Right ventricle myocardium superior (tissue), 1 donor: Measurements from ENCODE around the gene MYLK4. TPM values are rescaled to one million over a fixed set of nuclear protein-coding genes. Genes with fewer than 3 reads are reported as not detected.

Experiments used
- ATAC-seq: fragments of 200-7000 bp; cut with Tn5 transposase; one replicate; pipeline ENCODE4 v1.9.1; 2020; ENCODE audit warnings: mild to moderate bottlenecking; ENCODE audit not compliant: poor library complexity
- DNase-seq: peaks from one replicate; pipeline ENCODE4 v3.0.0-alpha.2; 2020
- intact Hi-C: fragments of 100-400 bp; cut with DNase I; formaldehyde crosslinking; loops from one replicate; pipeline ENCODE4 v1.11.2; 2022
- total RNA-seq: library from RNA; stranded (reverse); fragmentation: NEBNext Ultra II Directional; extraction: Animal tissue kit (Norgen Biotek cat#: 25700); gene quantifications from one replicate; pipeline ENCODE4 v1.2.1, GENCODE V29; 2021
- donor health status: DM: no; HTN: yes; CAD: no; lungs with severe emphysema.

Gene MYLK4
- total RNA-seq, 1 donor from 2014 or later = 1.4 TPM

- ATAC-seq (no peak), DNase-seq (no peak)
- intact Hi-C loops = no loop called here
These were observed 66.5 kb downstream of the MYLK4 start for GRCh38 chr6:2684103-2684749.

GRCh38 chr6:2680264-2680922 lies 70.3 kb downstream of the MYLK4 start:
- ATAC-seq = no peak
- DNase-seq = no peak
- intact Hi-C loops = no loop called here

GRCh38 chr6:2677080-2677593 lies 73.6 kb downstream of the MYLK4 start:
- DNase-seq (no peak), ATAC-seq (no peak)
- intact Hi-C loops = no loop called here

- ATAC-seq (no peak), DNase-seq (no peak)
- intact Hi-C loops = no loop called here
These were observed 74.7 kb downstream of the MYLK4 start for GRCh38 chr6:2676048-2676447.

DNA sequence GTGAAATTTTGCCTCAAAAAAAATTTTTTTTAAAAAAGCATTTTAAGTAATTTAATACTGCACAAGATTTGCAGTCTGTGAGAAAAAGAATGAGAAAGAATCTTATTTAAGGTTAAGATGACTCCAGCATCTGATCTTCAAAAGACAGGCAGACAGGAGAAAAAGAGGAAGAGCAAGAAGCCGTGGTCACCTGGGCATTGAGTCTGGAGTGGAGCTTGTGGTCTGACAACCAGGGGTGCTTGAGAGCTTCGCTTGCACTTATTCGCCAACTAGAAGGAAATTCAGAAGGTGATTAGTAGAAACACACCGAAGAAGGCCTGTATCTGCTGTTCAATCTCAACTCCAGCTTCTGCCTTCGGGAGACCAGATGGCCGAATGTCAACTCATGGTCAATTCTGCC lies 75.9 kb downstream of the MYLK4 start:
- DNase-seq (no peak), ATAC-seq (no peak)
- intact Hi-C loops = no loop called here

DNA sequence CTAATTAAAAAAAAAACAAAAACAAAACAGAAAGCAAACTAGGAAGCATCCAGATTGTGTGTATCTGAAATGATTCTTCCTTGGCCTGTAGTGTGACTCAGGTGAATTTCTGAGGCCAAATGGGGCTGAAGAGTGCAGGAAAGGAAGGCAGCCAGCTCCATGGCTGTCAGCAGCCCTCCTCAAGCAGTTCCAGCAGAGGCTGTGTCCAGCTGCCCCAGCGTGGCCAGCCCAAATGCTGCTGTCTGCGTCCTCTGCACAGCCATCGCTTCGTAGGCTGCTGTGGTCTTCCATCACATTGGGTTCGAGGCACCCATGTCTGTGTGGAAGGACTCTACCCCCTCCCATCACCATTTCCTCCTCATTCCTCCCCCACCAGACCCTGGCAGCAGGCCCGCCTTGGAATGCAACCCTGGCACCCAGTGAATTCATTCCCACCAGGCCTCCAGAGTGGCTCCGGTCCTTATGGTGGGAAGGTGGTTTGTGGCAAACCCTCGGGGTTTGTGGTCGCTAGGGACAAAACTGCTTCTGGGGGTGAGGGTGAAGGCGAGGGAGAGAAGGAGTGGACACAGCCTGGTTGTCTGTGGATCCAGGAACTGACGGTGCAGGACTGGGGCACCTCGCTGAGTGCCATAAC lies 81.5 kb downstream of the MYLK4 start:
- no peak for ATAC-seq

DNA sequence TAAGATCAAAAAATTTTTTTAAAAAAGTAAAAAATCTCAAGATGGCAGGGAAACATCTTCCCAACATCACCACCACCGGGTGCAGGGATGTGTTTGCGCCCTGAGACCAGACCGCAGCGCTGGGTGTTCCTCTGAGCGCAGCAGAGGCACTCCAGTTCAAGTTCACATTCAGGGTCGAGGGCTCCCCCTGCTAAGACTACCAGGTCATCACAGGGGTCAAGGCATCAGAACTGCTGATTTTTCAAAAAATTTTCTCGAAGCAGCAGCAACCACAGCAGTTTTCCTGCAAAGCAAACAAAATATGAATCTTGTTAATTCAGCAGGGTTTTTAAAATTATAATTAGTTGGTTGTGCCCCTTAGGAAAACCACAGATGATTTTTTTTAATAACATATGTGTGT lies 83.1 kb downstream of the MYLK4 start:
- no peak for DNase-seq
- no peak for ATAC-seq
- intact Hi-C loops = no loop called here

More for the DNA sequence above, 81.5 kb downstream of the MYLK4 start:
- DNase-seq = no peak
- intact Hi-C loops = no loop called here

DNA sequence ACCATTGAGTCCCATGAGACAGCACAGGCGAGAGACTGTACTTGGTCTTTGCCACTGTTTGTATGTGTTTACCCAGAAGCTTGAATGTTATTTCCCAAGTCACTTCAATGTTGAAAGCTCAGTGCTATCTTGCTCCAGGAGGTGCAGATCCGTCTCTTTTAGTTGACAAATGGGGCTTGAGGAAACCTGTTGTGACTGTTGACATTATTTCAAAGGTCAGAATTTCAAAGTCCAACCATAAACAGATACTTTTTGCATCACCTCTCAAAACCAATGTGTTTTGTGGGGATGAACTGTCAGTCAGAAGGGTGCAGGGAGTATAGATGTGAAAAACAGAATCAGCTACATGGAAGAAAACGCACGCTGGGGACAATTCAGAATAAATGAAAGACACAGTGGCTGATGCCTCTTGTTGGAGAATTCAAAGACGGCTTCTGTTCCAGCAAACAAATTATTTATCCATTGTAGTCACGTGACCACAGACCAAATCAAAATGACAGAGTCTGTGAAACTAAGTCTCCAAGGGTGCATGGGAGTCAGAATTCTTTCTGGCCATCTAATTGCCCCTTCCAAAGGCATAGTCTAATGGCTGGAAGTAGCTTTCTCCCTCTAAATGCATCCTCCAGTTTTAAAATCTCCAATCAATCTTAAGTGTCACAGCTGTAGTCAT lies 83.7 kb downstream of the MYLK4 start:
- ATAC-seq = no peak
- DNase-seq = no peak
- intact Hi-C loops = no loop called here

- ATAC-seq (peak; percentile 43), DNase-seq (no peak)
- intact Hi-C loops = no loop called here
These were observed 85.3 kb downstream of the MYLK4 start for GRCh38 chr6:2665146-2666070.

- intact Hi-C loops = no loop called here
- ATAC-seq (no peak), DNase-seq (no peak)
These were observed 87.6 kb downstream of the MYLK4 start for GRCh38 chr6:2663123-2663522.

- DNase-seq (no peak), ATAC-seq (no peak)
- intact Hi-C loops = no loop called here
These were observed 89.1 kb downstream of the MYLK4 start for GRCh38 chr6:2661651-2662050.

DNA sequence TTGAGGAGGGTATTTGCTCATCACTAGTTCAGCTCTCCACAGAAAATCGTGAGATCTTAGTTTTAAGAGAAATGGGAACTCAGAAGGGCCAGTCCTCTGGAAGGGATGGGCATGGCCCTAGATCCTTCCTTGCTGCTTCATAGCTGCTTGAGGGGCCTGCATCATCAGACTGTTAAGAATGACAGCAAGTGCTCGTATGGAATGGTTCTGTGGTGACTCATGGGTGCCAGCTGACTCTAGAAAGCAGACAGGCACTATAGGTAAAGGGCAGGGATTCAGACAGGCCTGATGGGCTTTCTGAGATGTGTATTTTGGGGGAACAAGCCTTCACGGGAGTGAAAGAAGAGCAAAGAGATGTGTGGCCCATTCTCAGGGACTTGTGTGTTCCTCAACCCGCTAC lies 90.8 kb downstream of the MYLK4 start:
- ATAC-seq (no peak), DNase-seq (no peak)
- intact Hi-C loops = no loop called here

- intact Hi-C loops = no loop called here
- DNase-seq = no peak
- no peak for ATAC-seq
These were observed 91.3 kb downstream of the MYLK4 start for GRCh38 chr6:2659381-2659780.

GRCh38 chr6:2658788-2659187 lies 91.9 kb downstream of the MYLK4 start:
- intact Hi-C loops = no loop called here
- DNase-seq (no peak), ATAC-seq (no peak)

DNA sequence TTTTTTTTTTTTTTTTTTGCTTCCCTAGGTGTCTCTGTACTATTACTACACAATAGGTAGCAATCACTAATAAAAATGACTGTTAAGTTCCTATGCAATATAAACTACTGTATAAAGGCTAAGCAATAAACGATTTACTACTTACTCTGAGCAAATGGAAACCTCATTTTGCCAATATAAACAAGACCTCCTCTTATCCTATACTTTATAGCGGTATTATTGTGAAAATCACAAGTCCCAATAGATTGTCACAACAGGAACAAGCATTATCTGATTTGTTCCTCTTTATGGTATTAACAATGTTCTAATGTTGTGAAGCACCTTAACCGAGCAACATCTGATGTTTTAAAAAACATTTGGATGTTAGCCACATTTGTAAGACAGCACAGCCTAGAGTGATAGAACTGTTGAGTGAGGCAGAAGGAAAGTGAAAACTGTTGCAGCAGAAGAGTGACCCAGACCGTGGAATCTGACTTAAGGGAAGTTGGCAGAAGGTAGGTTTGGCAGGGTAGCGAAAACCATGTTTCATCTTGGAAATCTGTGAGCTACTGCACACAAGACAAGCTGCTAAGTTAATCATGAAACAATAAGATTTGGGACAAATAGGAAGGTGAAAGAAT lies 94.2 kb downstream of the MYLK4 start:
- DNase-seq (no peak), ATAC-seq (no peak)
- intact Hi-C loops = no loop called here

- no peak for ATAC-seq
- intact Hi-C loops = no loop called here
These were observed 94.8 kb downstream of the MYLK4 start for GRCh38 chr6:2655844-2656433.

GRCh38 chr6:2653369-2654032 lies 97.2 kb downstream of the MYLK4 start:
- intact Hi-C loops = no loop called here
- ATAC-seq (no peak), DNase-seq (no peak)

More at GRCh38 chr6:2655844-2656433, 94.8 kb downstream of the MYLK4 start:
- no peak for DNase-seq
